PFSK-1 (cell line): ENCODE results near the gene SEC61A1.

Experiments
- FOXP2 ChIP-seq: optimal IDR thresholded peaks from 2 replicates; pipeline ENCODE3; 2011; ENCODE audit warnings: borderline replicate concordance, control low read depth, inconsistent platforms; ENCODE audit not compliant: insufficient read depth; ENCODE audit errors: extremely low read length, extremely low read depth
- POLR2AphosphoS5 ChIP-seq: IDR thresholded peaks from 2 replicates; pipeline ENCODE4 v1.6.1; 2012; ENCODE audit warnings: low read depth, mild to moderate bottlenecking, control low read depth, low read length, moderate library complexity
- SIN3A ChIP-seq: IDR thresholded peaks from 2 replicates; pipeline ENCODE4 v1.6.1; 2012; ENCODE audit warnings: mild to moderate bottlenecking, low read length, moderate library complexity, borderline replicate concordance; ENCODE audit not compliant: insufficient read depth
- TAF1 ChIP-seq: IDR thresholded peaks from 2 replicates; pipeline ENCODE4 v1.6.1; 2012; ENCODE audit warnings: low read length, control low read depth, borderline replicate concordance; ENCODE audit not compliant: insufficient read depth
- TF ChIP-seq, protein P1 (sequence below), 2 experiments: IDR thresholded peaks; 2 replicates each; pipeline versions ENCODE4 v1.6.1 to v1.8.0; 2011 to 2012; ENCODE audit warnings: low read depth in 2 of 2, low read length in 2 of 2, control low read depth in 1 of 2, inconsistent platforms in 1 of 2, mild to moderate bottlenecking in 1 of 2, moderate library complexity in 1 of 2; ENCODE audit not compliant: insufficient read depth in 1 of 2

The SEC61A1 gene

DNA sequence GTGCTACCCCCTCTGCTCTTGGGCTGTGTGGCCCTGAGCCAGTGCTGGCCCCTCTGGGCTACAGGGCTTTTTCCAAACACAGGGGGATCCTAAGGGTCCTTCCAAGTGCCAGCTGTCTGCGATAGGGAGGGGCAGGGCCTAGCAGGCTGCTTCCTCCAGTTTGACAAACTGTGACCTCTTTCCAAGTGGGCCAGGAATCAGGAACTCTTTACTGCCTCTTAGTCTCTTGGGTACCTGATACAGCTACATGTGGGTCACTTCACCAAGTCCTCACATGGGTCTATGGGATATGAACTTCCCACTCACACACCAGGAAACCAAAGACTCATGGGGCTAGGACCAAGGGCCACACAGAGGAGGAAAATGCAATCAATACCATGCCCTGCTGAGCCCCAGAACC, 25.4 kb downstream of the SEC61A1 start:
- no peak for TF ChIP-seq POLR2AphosphoS5
- TF ChIP-seq SIN3A: no peak
- no peak for TF ChIP-seq FOXP2
- TF ChIP-seq TAF1: no peak
- TF ChIP-seq, protein P1, sequence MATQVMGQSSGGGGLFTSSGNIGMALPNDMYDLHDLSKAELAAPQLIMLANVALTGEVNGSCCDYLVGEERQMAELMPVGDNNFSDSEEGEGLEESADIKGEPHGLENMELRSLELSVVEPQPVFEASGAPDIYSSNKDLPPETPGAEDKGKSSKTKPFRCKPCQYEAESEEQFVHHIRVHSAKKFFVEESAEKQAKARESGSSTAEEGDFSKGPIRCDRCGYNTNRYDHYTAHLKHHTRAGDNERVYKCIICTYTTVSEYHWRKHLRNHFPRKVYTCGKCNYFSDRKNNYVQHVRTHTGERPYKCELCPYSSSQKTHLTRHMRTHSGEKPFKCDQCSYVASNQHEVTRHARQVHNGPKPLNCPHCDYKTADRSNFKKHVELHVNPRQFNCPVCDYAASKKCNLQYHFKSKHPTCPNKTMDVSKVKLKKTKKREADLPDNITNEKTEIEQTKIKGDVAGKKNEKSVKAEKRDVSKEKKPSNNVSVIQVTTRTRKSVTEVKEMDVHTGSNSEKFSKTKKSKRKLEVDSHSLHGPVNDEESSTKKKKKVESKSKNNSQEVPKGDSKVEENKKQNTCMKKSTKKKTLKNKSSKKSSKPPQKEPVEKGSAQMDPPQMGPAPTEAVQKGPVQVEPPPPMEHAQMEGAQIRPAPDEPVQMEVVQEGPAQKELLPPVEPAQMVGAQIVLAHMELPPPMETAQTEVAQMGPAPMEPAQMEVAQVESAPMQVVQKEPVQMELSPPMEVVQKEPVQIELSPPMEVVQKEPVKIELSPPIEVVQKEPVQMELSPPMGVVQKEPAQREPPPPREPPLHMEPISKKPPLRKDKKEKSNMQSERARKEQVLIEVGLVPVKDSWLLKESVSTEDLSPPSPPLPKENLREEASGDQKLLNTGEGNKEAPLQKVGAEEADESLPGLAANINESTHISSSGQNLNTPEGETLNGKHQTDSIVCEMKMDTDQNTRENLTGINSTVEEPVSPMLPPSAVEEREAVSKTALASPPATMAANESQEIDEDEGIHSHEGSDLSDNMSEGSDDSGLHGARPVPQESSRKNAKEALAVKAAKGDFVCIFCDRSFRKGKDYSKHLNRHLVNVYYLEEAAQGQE (IDR thresholded peaks at IDR 0.05; ENCODE audit: insufficient read depth in 1 of 2, low read depth in 2 of 2, low read length in 2 of 2): no peak

DNA sequence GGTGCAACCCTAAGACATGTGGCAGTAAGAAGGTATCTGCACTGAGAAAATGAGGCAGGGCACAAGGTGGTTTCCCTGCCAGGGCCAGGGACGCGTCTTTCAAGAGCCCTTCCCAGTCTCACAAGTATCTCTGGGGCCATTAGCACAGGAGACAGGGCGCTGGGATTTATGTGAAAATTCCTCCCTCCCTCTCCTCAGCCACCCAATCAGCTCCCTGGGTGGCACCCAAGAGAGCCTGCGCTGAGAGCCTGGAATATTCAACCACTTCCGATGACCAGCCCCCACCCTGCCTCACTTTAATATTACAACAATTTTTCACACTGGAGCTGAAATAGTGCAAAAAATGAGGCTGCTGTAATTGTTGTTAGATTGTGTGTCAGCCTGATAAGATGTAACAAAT, 26.1 kb downstream of the SEC61A1 start:
- TF ChIP-seq TAF1: no peak
- no peak for TF ChIP-seq FOXP2
- TF ChIP-seq, protein P1 (IDR thresholded peaks at IDR 0.05; ENCODE audit: insufficient read depth in 1 of 2, low read depth in 2 of 2, low read length in 2 of 2): no peak
- no peak for TF ChIP-seq POLR2AphosphoS5
- no peak for TF ChIP-seq SIN3A

DNA sequence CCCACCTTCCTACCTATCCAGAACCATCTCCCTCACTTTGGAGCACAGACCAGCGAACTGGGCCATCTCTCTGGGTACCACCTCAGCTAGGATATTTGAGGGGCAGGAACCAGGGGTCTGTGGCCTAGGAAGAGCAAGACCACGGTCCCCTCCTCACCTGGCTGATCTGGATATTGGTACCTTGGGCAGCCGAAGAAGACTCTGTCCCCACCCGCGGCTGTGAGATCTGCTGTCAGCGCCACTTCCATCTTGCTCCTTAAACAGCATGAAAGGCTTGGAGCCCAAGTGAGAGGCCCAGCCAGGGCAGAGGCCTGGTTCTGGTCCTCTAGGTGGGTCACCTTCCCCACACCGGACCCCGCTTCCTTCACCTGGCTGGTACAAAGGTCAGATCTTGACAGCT, 26.6 kb downstream of the SEC61A1 start:
- TF ChIP-seq SIN3A: no peak
- TF ChIP-seq TAF1: no peak
- TF ChIP-seq, protein P1 (IDR thresholded peaks at IDR 0.05; ENCODE audit: insufficient read depth in 1 of 2, low read depth in 2 of 2, low read length in 2 of 2): no peak
- no peak for TF ChIP-seq POLR2AphosphoS5
- TF ChIP-seq FOXP2: no peak

DNA sequence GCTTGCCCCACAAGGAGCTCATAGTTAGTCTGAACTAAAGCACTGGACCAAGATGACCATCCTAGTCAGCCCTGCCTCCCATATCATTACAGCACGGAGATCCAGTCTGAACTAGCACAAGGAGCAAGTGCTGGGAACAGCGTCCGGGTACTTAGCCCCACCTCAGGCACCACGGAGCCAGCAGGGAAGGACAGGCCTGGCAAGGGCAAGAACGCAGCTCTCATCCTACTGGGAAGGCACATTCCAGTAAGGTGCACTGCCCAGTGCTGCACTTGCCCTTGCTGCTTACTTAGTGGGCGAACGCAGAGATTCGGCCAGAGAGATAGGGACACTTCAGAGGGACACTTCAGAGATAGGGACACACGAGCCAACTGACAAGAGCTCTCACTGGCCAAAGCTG, 27.6 kb downstream of the SEC61A1 start:
- no peak for TF ChIP-seq TAF1
- no peak for TF ChIP-seq POLR2AphosphoS5
- TF ChIP-seq FOXP2: no peak
- TF ChIP-seq, protein P1 (IDR thresholded peaks at IDR 0.05; ENCODE audit: insufficient read depth in 1 of 2, low read depth in 2 of 2, low read length in 2 of 2): no peak
- no peak for TF ChIP-seq SIN3A
